ENCODE measurements around the gene BAIAP2L2. TPM values are rescaled to one million over a fixed set of nuclear protein-coding genes. Genes with fewer than 3 reads are reported as not detected.
A peak's percentile ranks its signal among the peaks of the same experiment; 100 is the strongest.

The BAIAP2L2 gene
- polyA plus RNA-seq, 1 donor from 2014 or later, result not detected

- Mint-ChIP-seq H3K27me3 (no peaks in the 10 kb centered on the region), H3K9me3 (no peaks in the 10 kb centered on the region), H3K27ac (no peak overlapping the region), H3K4me1 (peaks cover 0 to 5% (median 0%) of the 10 kb centered on the region in 3 donors), H3K4me3 (no peak overlapping the region), H3K36me3 (peaks cover 14% of the 10 kb centered on the region)
Measured at GRCh38 chr22:38136607-38137006, 26.1 kb upstream of the BAIAP2L2 start.

GRCh38 chr22:38135133-38135706, 24.7 kb upstream of the BAIAP2L2 start:
- Mint-ChIP-seq H3K36me3 (peaks cover 14% of the 10 kb centered on the region), H3K9me3 (no peaks in the 10 kb centered on the region), H3K4me1 (peaks cover 0 to 5% (median 0%) of the 10 kb centered on the region in 3 donors), H3K4me3 (no peak overlapping the region), H3K27ac (peak overlapping the region in 1 of 3 donors; percentile 10), H3K27me3 (no peaks in the 10 kb centered on the region)

- H3K4me3 Mint-ChIP-seq, result no peak overlapping the region
- H3K9me3 Mint-ChIP-seq, result no peaks in the 10 kb centered on the region
- H3K4me1 Mint-ChIP-seq, result peaks cover 0 to 5% (median 0%) of the 10 kb centered on the region in 3 donors
- no peaks in the 10 kb centered on the region for H3K27me3 Mint-ChIP-seq
- H3K27ac Mint-ChIP-seq, result no peak overlapping the region
- H3K36me3 Mint-ChIP-seq, result peaks cover 8% of the 10 kb centered on the region
Measured at GRCh38 chr22:38133331-38133730, 22.8 kb upstream of the BAIAP2L2 start.

GRCh38 chr22:38132794-38133193, 22.3 kb upstream of the BAIAP2L2 start:
- H3K27ac Mint-ChIP-seq, result no peak overlapping the region
- H3K4me3 Mint-ChIP-seq, result no peak overlapping the region
- peaks cover 0 to 5% (median 0%) of the 10 kb centered on the region in 3 donors for H3K4me1 Mint-ChIP-seq
- H3K9me3 Mint-ChIP-seq, result no peaks in the 10 kb centered on the region
- peaks cover 6% of the 10 kb centered on the region for H3K36me3 Mint-ChIP-seq
- H3K27me3 Mint-ChIP-seq, result no peaks in the 10 kb centered on the region

- Mint-ChIP-seq H3K4me1 (peaks cover 0 to 5% (median 0%) of the 10 kb centered on the region in 3 donors), H3K36me3 (peaks cover 6% of the 10 kb centered on the region), H3K9me3 (no peaks in the 10 kb centered on the region), H3K27ac (no peak overlapping the region), H3K4me3 (no peak overlapping the region), H3K27me3 (no peaks in the 10 kb centered on the region)
Measured at GRCh38 chr22:38132136-38132535, 21.7 kb upstream of the BAIAP2L2 start.

- Mint-ChIP-seq H3K4me3 (no peak overlapping the region), H3K27ac (no peak overlapping the region), H3K27me3 (no peaks in the 10 kb centered on the region), H3K9me3 (no peaks in the 10 kb centered on the region), H3K4me1 (peaks cover 0 to 5% (median 0%) of the 10 kb centered on the region in 3 donors), H3K36me3 (peaks cover 6% of the 10 kb centered on the region)
Measured at GRCh38 chr22:38131399-38131798, 20.9 kb upstream of the BAIAP2L2 start.

- Mint-ChIP-seq H3K27me3 (no peaks in the 10 kb centered on the region), H3K36me3 (peaks cover 3% of the 10 kb centered on the region), H3K4me3 (no peak overlapping the region), H3K27ac (peak overlapping the region in 1 of 3 donors; percentile 80), H3K9me3 (no peaks in the 10 kb centered on the region), H3K4me1 (no peaks in the 10 kb centered on the region)
Measured at GRCh38 chr22:38129856-38130255, 19.4 kb upstream of the BAIAP2L2 start.

GRCh38 chr22:38129021-38129420, 18.5 kb upstream of the BAIAP2L2 start:
- Mint-ChIP-seq H3K36me3 (peaks cover 5% of the 10 kb centered on the region), H3K4me1 (peaks cover 0 to 1% (median 0%) of the 10 kb centered on the region in 3 donors), H3K27ac (no peak overlapping the region), H3K4me3 (no peak overlapping the region), H3K27me3 (no peaks in the 10 kb centered on the region), H3K9me3 (no peaks in the 10 kb centered on the region)

GRCh38 chr22:38127869-38128268, 17.4 kb upstream of the BAIAP2L2 start:
- peaks cover 5% of the 10 kb centered on the region for H3K36me3 Mint-ChIP-seq
- no peaks in the 10 kb centered on the region for H3K9me3 Mint-ChIP-seq
- no peak overlapping the region for H3K4me3 Mint-ChIP-seq
- H3K27me3 Mint-ChIP-seq, result no peaks in the 10 kb centered on the region
- H3K4me1 Mint-ChIP-seq, result peaks cover 0 to 1% (median 0%) of the 10 kb centered on the region in 3 donors
- no peak overlapping the region for H3K27ac Mint-ChIP-seq

- peaks cover 0 to 1% (median 0%) of the 10 kb centered on the region in 3 donors for H3K4me1 Mint-ChIP-seq
- H3K4me3 Mint-ChIP-seq, result no peak overlapping the region
- H3K36me3 Mint-ChIP-seq, result peaks cover 4% of the 10 kb centered on the region
- H3K9me3 Mint-ChIP-seq, result no peaks in the 10 kb centered on the region
- no peaks in the 10 kb centered on the region for H3K27me3 Mint-ChIP-seq
- H3K27ac Mint-ChIP-seq, result no peak overlapping the region
Measured at GRCh38 chr22:38126928-38127668, 16.6 kb upstream of the BAIAP2L2 start.

GRCh38 chr22:38125751-38126201, 15.3 kb upstream of the BAIAP2L2 start:
- Mint-ChIP-seq H3K27me3 (no peaks in the 10 kb centered on the region), H3K4me3 (no peak overlapping the region), H3K4me1 (peaks cover 0 to 1% (median 0%) of the 10 kb centered on the region in 3 donors), H3K27ac (no peak overlapping the region), H3K9me3 (no peaks in the 10 kb centered on the region), H3K36me3 (peaks cover 4% of the 10 kb centered on the region)

- Mint-ChIP-seq H3K9me3 (no peaks in the 10 kb centered on the region), H3K36me3 (peaks cover 4% of the 10 kb centered on the region), H3K4me3 (peak overlapping the region in 1 of 4 donors; percentile 28), H3K27me3 (no peaks in the 10 kb centered on the region), H3K4me1 (peaks cover 0 to 1% (median 0%) of the 10 kb centered on the region in 3 donors), H3K27ac (no peak overlapping the region)
Measured at GRCh38 chr22:38125038-38125610, 14.6 kb upstream of the BAIAP2L2 start.

- H3K4me1 Mint-ChIP-seq, result peaks cover 0 to 1% (median 0%) of the 10 kb centered on the region in 3 donors
- no peaks in the 10 kb centered on the region for H3K27me3 Mint-ChIP-seq
- H3K4me3 Mint-ChIP-seq, result no peak overlapping the region
- no peak overlapping the region for H3K27ac Mint-ChIP-seq
- no peaks in the 10 kb centered on the region for H3K9me3 Mint-ChIP-seq
- H3K36me3 Mint-ChIP-seq, result peaks cover 4% of the 10 kb centered on the region
Measured at GRCh38 chr22:38124236-38124974, 13.9 kb upstream of the BAIAP2L2 start.

GRCh38 chr22:38122616-38123015, 12.1 kb upstream of the BAIAP2L2 start:
- Mint-ChIP-seq H3K36me3 (peaks cover 4% of the 10 kb centered on the region), H3K27me3 (no peaks in the 10 kb centered on the region), H3K4me3 (no peak overlapping the region)

More at GRCh38 chr22:38122616-38123015, 12.1 kb upstream of the BAIAP2L2 start:
- no peaks in the 10 kb centered on the region for H3K9me3 Mint-ChIP-seq
- H3K27ac Mint-ChIP-seq, result no peak overlapping the region
- peaks cover 0 to 1% (median 0%) of the 10 kb centered on the region in 3 donors for H3K4me1 Mint-ChIP-seq

Data from IgD-negative memory B cell (primary cell).